Heart left ventricle (tissue), 16 donors: ENCODE data around the gene AFDN. TPM values are rescaled to one million over a fixed set of nuclear protein-coding genes. Genes with fewer than 3 reads are reported as not detected.

Experiments
- ATAC-seq, 4 donors: fragments of 200-7000 bp; cut with Tn5 transposase; one replicate each; pipeline ENCODE4 v1.9.1; 2020 to 2022; ENCODE audit warnings: moderate library complexity in 4 of 4, mild to moderate bottlenecking in 3 of 4, moderate number of reproducible peaks in 1 of 4
- DNase-seq, 5 donors: peaks; one replicate each; pipeline ENCODE4 v3.0.0-alpha.2; 2020
- H3K27ac ChIP-seq, 12 donors: fragments of 200-600 bp; sonication (generic) in 4 of 12; one replicate each; pipeline versions ENCODE4 v1.5.0 to v1.8.0; 2016 to 2022; ENCODE audit warnings: mild to moderate bottlenecking in 2 of 12
- H3K27me3 ChIP-seq, 9 donors: fragments of 200-600 bp; sonication (generic) in 2 of 9; one replicate each; pipeline versions ENCODE4 v1.5.1 to v1.8.0; 2016 to 2022; ENCODE audit warnings: mild to moderate bottlenecking in 3 of 9
- H3K36me3 ChIP-seq, 9 donors: fragments of 200-600 bp; sonication (generic) in 2 of 9; one replicate each; pipeline versions ENCODE4 v1.5.0 to v1.8.0; 2018 to 2022; ENCODE audit warnings: mild to moderate bottlenecking in 2 of 9
- H3K4me1 ChIP-seq, 12 donors: fragments of 200-600 bp; sonication (generic) in 4 of 12; one replicate each; pipeline versions ENCODE4 v1.5.0 to v1.8.0; 2016 to 2022; ENCODE audit warnings: mild to moderate bottlenecking in 3 of 12
- H3K4me3 ChIP-seq, 12 donors: fragments of 200-600 bp; sonication (generic) in 4 of 12; one replicate each; pipeline versions ENCODE4 v1.5.0 to v1.8.0; 2017 to 2022; ENCODE audit warnings: mild to moderate bottlenecking in 9 of 12, moderate library complexity in 4 of 12
- H3K9me3 ChIP-seq, 12 donors: fragments of 200-600 bp; sonication (generic) in 4 of 12; one replicate each; pipeline versions ENCODE4 v1.5.0 to v1.8.0; 2016 to 2022; ENCODE audit warnings: mild to moderate bottlenecking in 1 of 12
- CTCF ChIP-seq, 12 donors: fragments of 200-600 bp; sonication (generic) in 4 of 12; IDR thresholded peaks; one replicate each; pipeline versions ENCODE4 v1.5.0 to v1.8.0; 2018 to 2022; ENCODE audit warnings: antibody characterized with exemption in 12 of 12, mild to moderate bottlenecking in 5 of 12
- POLR2A ChIP-seq, 2 donors: fragments of 450-650 bp; IDR thresholded peaks; one replicate each; pipeline ENCODE4 v1.6.1; 2017; ENCODE audit warnings: antibody characterized with exemption in 2 of 2, mild to moderate bottlenecking in 2 of 2, moderate library complexity in 2 of 2
- WGBS, 4 donors: extraction: QIAGEN DNeasy Blood & Tissue Kit in 2 of 4; methylation state at CpG; one replicate each; pipeline versions ENCODE4 v1.1.5 to v1.1.7; 2013 to 2018; 5-methylcytosine and 5-hydroxymethylcytosine counted together
- intact Hi-C, 10 donors: fragments of 100-400 bp; cut with DNase I; formaldehyde crosslinking; loops; one replicate each; pipeline versions ENCODE4 v1.11.1 to v1.14.2; 2022
- polyA plus RNA-seq, 2 donors: library from polyadenylated mRNA; stranded (reverse); fragments of 200-250 nt; gene quantifications; one replicate each; pipeline ENCODE4 v1.2.3, GENCODE V29; 2013
- total RNA-seq, 9 donors: library from RNA; depleted of rRNA in 2 of 9; stranded (reverse); fragments of >200 nt in 2 of 9; fragmentation: NEBNext Ultra II Directional in 3 of 9; extraction: Animal tissue kit (Norgen Biotek cat#: 25700) in 3 of 9; gene quantifications; one replicate each; pipeline versions ENCODE4 v1.1.0 to v1.2.4, GENCODE V29; 2016 to 2023
- donor health status: ischemic (EF 13 %, LVEDD 7.1; RV severe dilation, severe dysfunction).
- donor health status: healthy with polysubstance abuse.
- donor health status: DM: no; HTN: yes; CAD: no.
- donor health status: DM: no; HTN: no; CAD: no.
- donor health status: ischemic (EF 25% LVEDD 6.9; RV normal size, moderate dysfunction).
- donor health status: ischemic (EF 25% LVEDD 5.7; RV mildly dilated, moderate dysfunction).
- donor health status: healthy.
- donor health status: DM: yes; HTN: yes; CAD: no.
- donor health status: ischemic (EF 35%, LVEDD 5.7; RV mildly dilated, moderate dysfunction).
- donor health status: nonischemic (EF 11% LVEDD 7.7; RV severe dilation, severe dysfunction).
- donor health status: DM: yes; HTN: yes; CAD: no.
- donor health status: PGD.
- donor health status: ischemic (EF 29% LVEDD 5.4; RV normal size, mild dysfunction).
- donor health status: nonischemic (EF 23%, LVEDD 6.1; RV moderate dilation, normal function).

AFDN gene
- total and polyA plus RNA-seq, 11 donors = 27.6 to 100 (median 50.4) TPM

DNA sequence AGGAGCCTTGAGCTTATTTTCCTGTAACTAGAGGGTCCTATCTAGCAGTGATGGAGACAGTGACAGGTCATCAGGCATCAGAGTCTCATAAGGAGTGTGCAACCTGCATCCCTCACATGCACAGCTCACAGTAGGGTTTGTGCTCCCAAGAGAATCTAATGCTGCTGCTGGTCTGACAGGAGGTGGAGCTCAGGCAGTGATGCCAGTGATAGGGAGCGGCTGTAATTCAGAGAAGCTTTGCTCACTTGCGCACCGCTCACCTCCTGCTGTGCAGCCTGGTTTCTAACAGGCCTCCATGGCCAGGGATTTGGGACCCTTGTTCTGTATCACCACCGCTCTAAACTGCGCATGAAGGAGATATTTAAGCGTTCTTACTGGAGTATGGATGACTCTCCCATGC lies 176.1 kb downstream of the AFDN start:
- Histone ChIP-seq H3K4me1 (peaks cover 0 to 31% (median 5%) of the 10 kb centered on the region in 12 donors), H3K4me3 (no peak overlapping the region), H3K9me3 (peaks cover 0 to 2% (median 0%) of the 10 kb centered on the region in 12 donors), H3K27me3 (peaks cover 0 to 8% (median 0%) of the 10 kb centered on the region in 9 donors), H3K27ac (peak overlapping the region in 5 of 12 donors; percentile 24 to 56 (median 50)), H3K36me3 (no peaks in the 10 kb centered on the region)
- no peak for ATAC-seq
- WGBS, 4 donors = 90 to 98% (median 97%) methylated on average over 6 of the region's 6 CpGs
- no peak for DNase-seq
- TF ChIP-seq CTCF (IDR thresholded peaks at IDR 0.05) = no peak
- no peak for TF ChIP-seq POLR2A (IDR thresholded peaks at IDR 0.05)
- intact Hi-C loops = no loop called here

GRCh38 chr6:168004023-168004422 lies 177.3 kb downstream of the AFDN start:
- TF ChIP-seq POLR2A (IDR thresholded peaks at IDR 0.05) = no peak
- no peak for TF ChIP-seq CTCF (IDR thresholded peaks at IDR 0.05)
- 49 to 67% (median 56%) methylated on average over 7 of the region's 7 CpGs for WGBS, 4 donors
- Histone ChIP-seq H3K36me3 (no peaks in the 10 kb centered on the region), H3K27ac (peak overlapping the region in 11 of 12 donors; percentile 3 to 56 (median 35)), H3K9me3 (peaks cover 0 to 9% (median 0%) of the 10 kb centered on the region in 12 donors), H3K27me3 (peaks cover 0 to 4% (median 0%) of the 10 kb centered on the region in 9 donors), H3K4me3 (no peak overlapping the region), H3K4me1 (peaks cover 0 to 32% (median 7%) of the 10 kb centered on the region in 12 donors)
- ATAC-seq (peak in 1 of 4 donors; percentile 54), DNase-seq (peak in 1 of 5 donors; percentile 17)
- intact Hi-C loops = no loop called here

- Histone ChIP-seq H3K4me3 (no peak overlapping the region), H3K27ac (no peak overlapping the region), H3K36me3 (no peaks in the 10 kb centered on the region), H3K9me3 (peaks cover 0 to 14% (median 0%) of the 10 kb centered on the region in 12 donors), H3K27me3 (no peaks in the 10 kb centered on the region), H3K4me1 (peaks cover 0 to 32% (median 7%) of the 10 kb centered on the region in 12 donors)
- TF ChIP-seq CTCF (IDR thresholded peaks at IDR 0.05) (no peak), POLR2A (IDR thresholded peaks at IDR 0.05) (no peak)
- WGBS, 4 donors = 95 to 98% (median 96%) methylated on average over 11 of the region's 11 CpGs
- DNase-seq (no peak), ATAC-seq (peak in 1 of 4 donors; percentile 18)
- intact Hi-C loops = no loop called here
Observed at GRCh38 chr6:168004945-168005344, 178.2 kb downstream of the AFDN start.

DNA sequence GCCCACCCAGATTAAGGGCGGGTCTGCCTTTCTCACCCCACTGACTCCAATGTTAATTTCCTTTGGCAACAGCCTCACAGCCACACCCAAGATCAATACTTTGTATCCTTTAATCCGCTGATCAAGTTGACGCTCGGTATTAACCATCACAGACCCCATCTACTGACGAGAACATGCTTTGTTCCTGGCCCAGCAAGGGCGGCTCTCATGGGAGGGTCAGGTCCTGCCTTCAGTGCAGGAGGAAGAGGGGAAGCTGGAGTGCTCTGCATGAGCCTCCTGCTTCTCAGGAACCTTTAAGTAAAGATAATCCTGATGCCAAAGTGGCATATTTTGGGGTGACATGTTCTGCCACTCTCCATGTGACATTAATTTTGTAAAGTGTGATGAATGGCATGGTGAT lies 179.1 kb downstream of the AFDN start:
- ATAC-seq (no peak), DNase-seq (no peak)
- 95 to 100% (median 96%) methylated on average over 6 of the region's 6 CpGs for WGBS, 4 donors
- Histone ChIP-seq H3K36me3 (no peaks in the 10 kb centered on the region), H3K27me3 (no peaks in the 10 kb centered on the region), H3K27ac (no peak overlapping the region), H3K4me3 (no peak overlapping the region), H3K9me3 (peaks cover 0 to 22% (median 6%) of the 10 kb centered on the region in 12 donors), H3K4me1 (peaks cover 0 to 32% (median 7%) of the 10 kb centered on the region in 12 donors)
- intact Hi-C loops = no loop called here
- TF ChIP-seq POLR2A (IDR thresholded peaks at IDR 0.05) (no peak), CTCF (IDR thresholded peaks at IDR 0.05) (no peak)
